Inflammatory macrophage (primary cell): Measurements from ENCODE around the gene LPP.

Source experiments
- DNase-seq, 2 donors: peaks; one replicate each; pipeline ENCODE4 v3.0.0-alpha.2; 2020 to 2022

The LPP gene

GRCh38 chr3:188304501-188304900 is 150.5 kb downstream of the LPP start:
- DNase-seq = no peak

GRCh38 chr3:188305220-188305619 is 151.3 kb downstream of the LPP start:
- no peak for DNase-seq

GRCh38 chr3:188306435-188307005 is 152.6 kb downstream of the LPP start:
- DNase-seq = no peak

GRCh38 chr3:188309437-188310269 is 155.7 kb downstream of the LPP start:
- DNase-seq = no peak

GRCh38 chr3:188310270-188310710 is 156.3 kb downstream of the LPP start:
- DNase-seq = no peak

- no peak for DNase-seq
Observed at GRCh38 chr3:188315553-188315952, 161.6 kb downstream of the LPP start.

- peak; percentile 45 to 72 for DNase-seq
Observed at GRCh38 chr3:188316021-188316722, 162.2 kb downstream of the LPP start.

- DNase-seq = no peak
Observed at GRCh38 chr3:188316723-188317070, 162.7 kb downstream of the LPP start.

GRCh38 chr3:188319569-188319968 is 165.6 kb downstream of the LPP start:
- DNase-seq = no peak

- no peak for DNase-seq
Observed at GRCh38 chr3:188320757-188321156, 166.8 kb downstream of the LPP start.

GRCh38 chr3:188321258-188321657 is 167.3 kb downstream of the LPP start:
- DNase-seq = no peak

GRCh38 chr3:188322135-188322887 is 168.4 kb downstream of the LPP start:
- DNase-seq = no peak

GRCh38 chr3:188323067-188323842 is 169.3 kb downstream of the LPP start:
- DNase-seq = no peak

GRCh38 chr3:188326111-188326510 is 172.2 kb downstream of the LPP start:
- no peak for DNase-seq

- no peak for DNase-seq
Observed at GRCh38 chr3:188326968-188327367, 173.0 kb downstream of the LPP start.

- no peak for DNase-seq
Observed at GRCh38 chr3:188327433-188327832, 173.5 kb downstream of the LPP start.

GRCh38 chr3:188330138-188330537 is 176.2 kb downstream of the LPP start:
- DNase-seq = no peak

GRCh38 chr3:188331166-188331565 is 177.2 kb downstream of the LPP start:
- DNase-seq = no peak

- no peak for DNase-seq
Observed at GRCh38 chr3:188332085-188332484, 178.1 kb downstream of the LPP start.

- DNase-seq = no peak
Observed at GRCh38 chr3:188335656-188336055, 181.7 kb downstream of the LPP start.

- no peak for DNase-seq
Observed at GRCh38 chr3:188336178-188336577, 182.2 kb downstream of the LPP start.

GRCh38 chr3:188337232-188337631 is 183.3 kb downstream of the LPP start:
- DNase-seq = no peak
